Choroid plexus epithelial cell (primary cell): ENCODE data around the gene SCG3.

Experiments
- DNase-seq: peaks from one replicate; pipeline ENCODE4 v3.0.0-alpha.2; 2010; ENCODE audit warnings: low read depth
- H3K4me3 ChIP-seq: 2 replicates; pipeline ENCODE4 v1.5.1; 2011; ENCODE audit warnings: low read depth, mild to moderate bottlenecking, control low read depth, low read length, moderate library complexity
- CTCF ChIP-seq: conservative IDR thresholded peaks from 2 replicates; pipeline ENCODE4 v1.5.1; 2011; ENCODE audit warnings: low read depth, mild to moderate bottlenecking, control low read depth, inconsistent platforms, low read length, moderate library complexity

The SCG3 gene

GRCh38 chr15:51669381-51669780 is 11.9 kb upstream of the SCG3 start:
- TF ChIP-seq CTCF = no peak
- H3K4me3 ChIP-seq = no peak overlapping the region
- DNase-seq = no peak

GRCh38 chr15:51672155-51672687 is 9.1 kb upstream of the SCG3 start:
- no peak overlapping the region for H3K4me3 ChIP-seq
- no peak for DNase-seq

GRCh38 chr15:51672913-51673857 is 8.1 kb upstream of the SCG3 start:
- DNase-seq = no peak
- no peak overlapping the region for H3K4me3 ChIP-seq
- TF ChIP-seq CTCF = no peak

More at GRCh38 chr15:51672155-51672687, 9.1 kb upstream of the SCG3 start:
- no peak for TF ChIP-seq CTCF

- no peak overlapping the region for H3K4me3 ChIP-seq
- no peak for TF ChIP-seq CTCF
- DNase-seq = no peak
Observed at GRCh38 chr15:51675234-51675633, 6.1 kb upstream of the SCG3 start.

- TF ChIP-seq CTCF = no peak
- no peak overlapping the region for H3K4me3 ChIP-seq
- no peak for DNase-seq
Observed at GRCh38 chr15:51677021-51677420, 4.3 kb upstream of the SCG3 start.

- no peak for DNase-seq
- H3K4me3 ChIP-seq = no peak overlapping the region
- no peak for TF ChIP-seq CTCF
Observed at GRCh38 chr15:51677452-51677851, 3.9 kb upstream of the SCG3 start.

- no peak for DNase-seq
- H3K4me3 ChIP-seq = no peak overlapping the region
- TF ChIP-seq CTCF = no peak
Observed at GRCh38 chr15:51678096-51678495, 3.2 kb upstream of the SCG3 start.
